ENCODE measurements around the gene MYO1E.

MYO1E gene

GRCh38 chr15:59217876-59218498, 154.7 kb downstream of the MYO1E start:
- Mint-ChIP-seq H3K4me3 (no peak overlapping the region), H3K27ac (no peak overlapping the region), H3K27me3 (ENCODE audit: low read depth) (peaks cover 9% of the 10 kb centered on the region), H3K9me3 (no peaks in the 10 kb centered on the region), H3K4me1 (peaks cover 17% of the 10 kb centered on the region), H3K36me3 (ENCODE audit: low read depth) (peaks cover 47% of the 10 kb centered on the region)
- TF ChIP-seq CTCF (IDR thresholded peaks at IDR 0.05; ENCODE audit: unreplicated experiment in 3 of 3) = no peak

- H3K4me1 Mint-ChIP-seq = peaks cover 7% of the 10 kb centered on the region
- H3K9me3 Mint-ChIP-seq = no peaks in the 10 kb centered on the region
- no peak overlapping the region for H3K27ac Mint-ChIP-seq
- H3K27me3 Mint-ChIP-seq (ENCODE audit: low read depth) = peaks cover 9% of the 10 kb centered on the region
- H3K36me3 Mint-ChIP-seq (ENCODE audit: low read depth) = peaks cover 46% of the 10 kb centered on the region
- H3K4me3 Mint-ChIP-seq = no peak overlapping the region
- no peak for TF ChIP-seq CTCF (IDR thresholded peaks at IDR 0.05; ENCODE audit: unreplicated experiment in 3 of 3)
These were observed 155.8 kb downstream of the MYO1E start for GRCh38 chr15:59216911-59217310.

GRCh38 chr15:59210186-59210585, 162.5 kb downstream of the MYO1E start:
- Mint-ChIP-seq H3K27me3 (ENCODE audit: low read depth) (no peaks in the 10 kb centered on the region), H3K4me3 (no peak overlapping the region), H3K27ac (no peak overlapping the region), H3K9me3 (no peaks in the 10 kb centered on the region), H3K36me3 (ENCODE audit: low read depth) (peaks cover 63% of the 10 kb centered on the region), H3K4me1 (no peaks in the 10 kb centered on the region)
- TF ChIP-seq CTCF (IDR thresholded peaks at IDR 0.05; ENCODE audit: unreplicated experiment in 3 of 3) = no peak

- no peaks in the 10 kb centered on the region for H3K9me3 Mint-ChIP-seq
- H3K27ac Mint-ChIP-seq = peak overlapping the region in 1 of 3 experiments; percentile 55
- peaks cover 70% of the 10 kb centered on the region for H3K36me3 Mint-ChIP-seq (ENCODE audit: low read depth)
- H3K4me3 Mint-ChIP-seq = no peak overlapping the region
- H3K4me1 Mint-ChIP-seq = no peaks in the 10 kb centered on the region
- H3K27me3 Mint-ChIP-seq (ENCODE audit: low read depth) = no peaks in the 10 kb centered on the region
- no peak for TF ChIP-seq CTCF (IDR thresholded peaks at IDR 0.05; ENCODE audit: unreplicated experiment in 3 of 3)
These were observed 163.9 kb downstream of the MYO1E start for GRCh38 chr15:59208613-59209249.

DNA sequence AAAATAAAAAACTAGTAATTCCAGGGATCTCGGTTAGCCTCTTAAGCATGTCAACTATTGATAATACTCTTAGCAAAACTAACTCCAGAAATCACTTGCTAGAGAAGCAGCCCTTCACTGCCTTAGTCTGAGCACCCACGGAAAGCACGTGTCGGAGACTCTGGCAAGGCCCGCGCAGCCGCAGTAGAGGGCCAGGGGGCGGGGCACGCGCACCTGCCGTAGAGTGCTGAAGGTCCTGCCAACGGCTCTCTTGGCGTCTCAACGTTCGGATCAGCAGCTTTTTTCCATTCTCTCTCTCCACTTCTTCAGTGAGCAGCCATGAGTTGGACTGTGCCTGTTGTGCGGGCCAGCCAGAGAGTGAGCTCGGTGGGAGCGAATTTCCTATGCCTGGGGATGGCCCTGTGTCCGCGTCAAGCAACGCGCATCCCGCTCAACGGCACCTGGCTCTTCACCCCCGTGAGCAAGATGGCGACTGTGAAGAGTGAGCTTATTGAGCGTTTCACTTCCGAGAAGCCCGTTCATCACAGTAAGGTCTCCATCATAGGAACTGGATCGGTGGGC, 166.0 kb downstream of the MYO1E start, which contains the start of gene LDHAL6B:
Gene LDHAL6B (plus strand): TSS at position 221 of the 561 bp plus-strand sequence. CDS start 98 bp downstream, at position 319.
- no peak within 1 kb of the TSS for H3K27ac Mint-ChIP-seq
- H3K36me3 Mint-ChIP-seq (ENCODE audit: low read depth) = peaks cover 70% of the 10 kb centered on the region
- no peaks in the 10 kb centered on the region for H3K9me3 Mint-ChIP-seq
- TF ChIP-seq CTCF (IDR thresholded peaks at IDR 0.05; ENCODE audit: unreplicated experiment in 3 of 3) = no peak
- H3K4me3 Mint-ChIP-seq = no peak within 1 kb of the TSS
- H3K4me1 Mint-ChIP-seq = no peaks in the 10 kb centered on the region
- no peaks in the 10 kb centered on the region for H3K27me3 Mint-ChIP-seq (ENCODE audit: low read depth)

Measured in nephron (organoid).